Trophoblast cell (in vitro differentiated cells and primary cell): Measurements from ENCODE around the gene ITPA.

Source experiments
- DNase-seq, 2 donors: peaks; one replicate each; pipeline ENCODE4 v3.0.0-alpha.2; 2016
- H2AFZ ChIP-seq: 2 replicates; pipeline ENCODE4 v1.6.1; 2013; ENCODE audit warnings: low read length, moderate library complexity, mild to moderate bottlenecking; ENCODE audit not compliant: insufficient read depth, poor library complexity
- H2AK5ac ChIP-seq: 2 replicates; pipeline ENCODE4 v1.6.1; 2013; ENCODE audit warnings: mild to moderate bottlenecking, low read length
- H2BK120ac ChIP-seq: 2 replicates; pipeline ENCODE4 v1.6.1; 2013; ENCODE audit warnings: low read length, mild to moderate bottlenecking, moderate library complexity; ENCODE audit not compliant: insufficient read depth, poor library complexity
- H2BK12ac ChIP-seq: 2 replicates; pipeline ENCODE4 v1.6.1; 2013; ENCODE audit warnings: mild to moderate bottlenecking, low read length, moderate library complexity
- H2BK5ac ChIP-seq: 2 replicates; pipeline ENCODE4 v1.6.1; 2013; ENCODE audit warnings: low read length, low read depth, moderate library complexity, mild to moderate bottlenecking; ENCODE audit not compliant: poor library complexity
- H3K14ac ChIP-seq: 2 replicates; pipeline ENCODE4 v1.6.1; 2013; ENCODE audit warnings: mild to moderate bottlenecking, low read length
- H3K18ac ChIP-seq: 2 replicates; pipeline ENCODE4 v1.6.1; 2013; ENCODE audit warnings: mild to moderate bottlenecking, low read length
- H3K23ac ChIP-seq: 2 replicates; pipeline ENCODE4 v1.6.1; 2013; ENCODE audit warnings: low read length
- H3K27ac ChIP-seq: 2 replicates; pipeline ENCODE4 v1.5.1; 2013; ENCODE audit warnings: low read depth, mild to moderate bottlenecking, inconsistent platforms, low read length, moderate library complexity
- H3K27me3 ChIP-seq: 2 replicates; pipeline ENCODE4 v1.6.1; 2013; ENCODE audit warnings: inconsistent platforms, mild to moderate bottlenecking, low read length, moderate library complexity; ENCODE audit not compliant: insufficient read depth
- H3K36me3 ChIP-seq, 2 experiments: 1 replicate in 1 of 2; 2 replicates in 1 of 2; pipeline ENCODE4 v1.6.1; 2013; ENCODE audit warnings: low read length in 2 of 2, mild to moderate bottlenecking in 2 of 2, moderate library complexity in 1 of 2; ENCODE audit not compliant: insufficient read depth in 2 of 2, control insufficient read depth in 1 of 2
- H3K4ac ChIP-seq: 2 replicates; pipeline ENCODE4 v1.6.1; 2013; ENCODE audit warnings: low read depth, mild to moderate bottlenecking, low read length, moderate library complexity
- H3K4me1 ChIP-seq, 2 experiments: 1 replicate in 1 of 2; 2 replicates in 1 of 2; pipeline ENCODE4 v1.6.1; 2013; ENCODE audit warnings: low read length in 2 of 2, mild to moderate bottlenecking in 2 of 2, moderate library complexity in 1 of 2; ENCODE audit not compliant: insufficient read depth in 2 of 2, control insufficient read depth in 1 of 2
- H3K4me2 ChIP-seq: 2 replicates; pipeline ENCODE4 v1.6.1; 2013; ENCODE audit warnings: inconsistent platforms, mild to moderate bottlenecking, low read length, moderate library complexity
- H3K4me3 ChIP-seq: 2 replicates; pipeline ENCODE4 v1.5.1; 2013; ENCODE audit warnings: mild to moderate bottlenecking, low read depth, low read length, inconsistent platforms
- H3K79me1 ChIP-seq: one replicate; pipeline ENCODE4 v1.6.1; 2013; ENCODE audit warnings: low read length
- H3K79me2 ChIP-seq: 2 replicates; pipeline ENCODE4 v1.6.1; 2013; ENCODE audit warnings: low read length, mild to moderate bottlenecking; ENCODE audit not compliant: control insufficient read depth, insufficient read depth, poor library complexity
- H3K9ac ChIP-seq: 2 replicates; pipeline ENCODE4 v1.6.1; 2013; ENCODE audit warnings: mild to moderate bottlenecking, low read length
- H3K9me3 ChIP-seq: 2 replicates; pipeline ENCODE4 v1.6.1; 2013; ENCODE audit warnings: low read depth, mild to moderate bottlenecking, control low read depth, inconsistent platforms, low read length; ENCODE audit not compliant: insufficient read depth
- H4K12ac ChIP-seq: 2 replicates; pipeline ENCODE4 v1.6.1; 2013; ENCODE audit warnings: low read depth, mild to moderate bottlenecking, low read length, moderate library complexity
- H4K8ac ChIP-seq: 2 replicates; pipeline ENCODE4 v1.6.1; 2013; ENCODE audit warnings: low read depth, mild to moderate bottlenecking, low read length, moderate library complexity
- H4K91ac ChIP-seq: one replicate; pipeline ENCODE4 v1.6.1; 2013; ENCODE audit warnings: low read depth, mild to moderate bottlenecking, low read length, moderate library complexity
- WGBS: extraction: QIAGEN DNeasy Blood & Tissue Kit; methylation state at CpG from one replicate; pipeline ENCODE4 v1.1.7; 2013; ENCODE audit warnings: missing lambda C conversion rate; ENCODE audit not compliant: insufficient read length, insufficient coverage; ENCODE audit errors: extremely low coverage; 5-methylcytosine and 5-hydroxymethylcytosine counted together

ITPA gene

DNA sequence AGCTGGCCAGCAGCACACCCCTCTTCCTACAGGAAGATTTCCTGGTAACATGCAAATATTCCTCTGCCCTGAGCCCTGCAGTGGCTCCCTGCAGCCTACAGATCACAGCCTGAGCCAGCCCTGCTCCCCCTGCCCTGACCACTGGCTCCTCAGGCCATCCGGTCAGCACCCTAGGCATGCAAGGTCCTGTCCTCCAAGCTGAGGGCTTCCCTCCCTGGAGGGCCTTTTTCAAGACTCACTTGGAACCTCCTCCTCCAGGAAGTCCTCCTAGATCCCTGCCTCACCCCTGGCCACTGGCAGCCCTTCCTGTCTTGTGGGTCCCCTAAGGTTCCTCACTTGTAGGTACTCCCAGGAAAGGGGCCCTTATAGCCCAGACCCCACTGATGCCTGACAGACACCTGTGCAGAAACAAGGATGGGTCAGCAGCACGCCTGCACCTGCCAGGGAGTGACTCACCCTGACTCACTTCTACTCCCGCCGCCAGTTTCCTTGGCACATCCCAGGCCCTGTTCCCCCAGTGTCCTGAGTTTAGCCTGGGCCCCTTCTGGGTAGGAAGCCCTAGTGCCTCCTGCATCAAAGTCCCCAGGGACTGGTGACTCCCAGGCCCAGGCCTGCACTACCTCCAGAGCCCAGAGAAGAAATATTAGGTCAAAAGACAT, 26.5 kb downstream of the ITPA start:
- Histone ChIP-seq H3K4me3 (no peak overlapping the region), H2BK12ac (no peak overlapping the region), H2BK5ac (no peak overlapping the region), H2AFZ (no peak overlapping the region), H3K36me3 (no peaks in the 10 kb centered on the region), H3K14ac (no peak overlapping the region), H3K4ac (no peak overlapping the region), H3K18ac (no peak overlapping the region), H2AK5ac (no peak overlapping the region), H4K8ac (no peak overlapping the region), H3K9me3 (no peaks in the 10 kb centered on the region), H4K91ac (no peak overlapping the region), H3K4me2 (no peak overlapping the region), H3K79me2 (peaks cover 2% of the 10 kb centered on the region), H3K23ac (no peak overlapping the region), H4K12ac (no peak overlapping the region), H3K79me1 (peaks cover 9% of the 10 kb centered on the region), H3K27ac (no peak overlapping the region), H3K4me1 (peaks cover 11 to 12% of the 10 kb centered on the region in 2 experiments), H3K27me3 (peaks cover 37% of the 10 kb centered on the region), H2BK120ac (no peak overlapping the region), H3K9ac (no peak overlapping the region)
- no CpG with 5 or more reads among the region's 4 CpGs for WGBS
- peak; percentile 42 to 52 for DNase-seq

DNA sequence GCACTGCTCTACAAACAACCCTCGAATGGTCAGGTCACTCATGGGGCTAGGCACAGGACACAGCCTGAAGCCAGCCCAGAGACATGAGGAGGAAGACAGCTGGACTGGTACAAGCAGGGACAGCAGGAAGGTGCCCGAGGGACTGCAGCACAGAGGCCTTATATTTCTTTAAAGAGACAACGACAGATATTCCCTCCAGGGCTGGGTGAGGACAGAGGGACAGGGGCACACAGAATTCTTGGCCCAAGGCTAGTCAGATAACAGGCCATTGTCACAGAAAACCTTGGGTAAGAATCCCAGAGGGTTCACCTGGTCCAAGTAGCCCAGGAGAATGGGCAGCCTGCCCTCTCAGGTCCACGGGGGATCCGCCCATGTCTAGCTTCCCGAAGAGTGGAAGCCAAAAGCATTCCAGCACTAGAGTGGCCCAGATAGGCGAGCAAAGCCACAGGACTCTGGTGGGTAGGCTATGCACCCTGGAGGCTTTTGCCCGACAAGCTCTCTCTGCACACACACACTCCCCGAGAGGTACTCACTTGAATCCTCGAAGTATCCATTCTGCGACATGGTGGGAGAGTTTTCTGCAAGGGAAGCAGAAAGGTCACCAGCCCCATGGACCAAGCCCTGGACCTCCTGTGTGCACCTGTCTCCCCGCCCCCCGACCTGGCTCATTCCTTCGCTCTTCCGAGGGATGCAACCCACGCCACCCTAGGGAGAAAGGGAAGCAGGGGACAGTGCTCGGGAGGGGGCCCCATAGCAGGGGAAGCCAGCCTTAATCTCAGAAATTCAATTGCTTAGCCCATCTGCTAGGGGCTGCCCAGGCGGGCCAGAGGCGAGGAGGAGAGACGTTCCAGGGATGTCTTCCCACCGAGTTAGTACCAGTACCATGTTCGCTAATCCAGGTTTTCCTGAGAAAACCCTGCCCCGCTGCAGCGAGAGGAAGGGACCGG, 28.0 kb downstream of the ITPA start:
- H3K9me3 ChIP-seq: no peaks in the 10 kb centered on the region
- no peak overlapping the region for H2AFZ ChIP-seq
- H3K4ac ChIP-seq: no peak overlapping the region
- H4K8ac ChIP-seq: no peak overlapping the region
- H2BK12ac ChIP-seq: no peak overlapping the region
- no peaks in the 10 kb centered on the region for H3K36me3 ChIP-seq
- H3K4me1 ChIP-seq: peaks cover 11 to 12% of the 10 kb centered on the region in 2 experiments
- no peak overlapping the region for H4K12ac ChIP-seq
- H3K23ac ChIP-seq: no peak overlapping the region
- no peak overlapping the region for H2BK5ac ChIP-seq
- no peak overlapping the region for H4K91ac ChIP-seq
- H3K27ac ChIP-seq: no peak overlapping the region
- peak; percentile 50 to 81 for DNase-seq
- peaks cover 37% of the 10 kb centered on the region for H3K27me3 ChIP-seq
- no peak overlapping the region for H3K9ac ChIP-seq
- H2BK120ac ChIP-seq: no peak overlapping the region
- H3K79me1 ChIP-seq: peaks cover 9% of the 10 kb centered on the region
- H3K18ac ChIP-seq: no peak overlapping the region
- peaks cover 2% of the 10 kb centered on the region for H3K79me2 ChIP-seq
- H3K4me3 ChIP-seq: no peak overlapping the region
- no peak overlapping the region for H3K14ac ChIP-seq
- WGBS: no CpG with 5 or more reads among the region's 25 CpGs
- no peak overlapping the region for H3K4me2 ChIP-seq
- H2AK5ac ChIP-seq: no peak overlapping the region

DNA sequence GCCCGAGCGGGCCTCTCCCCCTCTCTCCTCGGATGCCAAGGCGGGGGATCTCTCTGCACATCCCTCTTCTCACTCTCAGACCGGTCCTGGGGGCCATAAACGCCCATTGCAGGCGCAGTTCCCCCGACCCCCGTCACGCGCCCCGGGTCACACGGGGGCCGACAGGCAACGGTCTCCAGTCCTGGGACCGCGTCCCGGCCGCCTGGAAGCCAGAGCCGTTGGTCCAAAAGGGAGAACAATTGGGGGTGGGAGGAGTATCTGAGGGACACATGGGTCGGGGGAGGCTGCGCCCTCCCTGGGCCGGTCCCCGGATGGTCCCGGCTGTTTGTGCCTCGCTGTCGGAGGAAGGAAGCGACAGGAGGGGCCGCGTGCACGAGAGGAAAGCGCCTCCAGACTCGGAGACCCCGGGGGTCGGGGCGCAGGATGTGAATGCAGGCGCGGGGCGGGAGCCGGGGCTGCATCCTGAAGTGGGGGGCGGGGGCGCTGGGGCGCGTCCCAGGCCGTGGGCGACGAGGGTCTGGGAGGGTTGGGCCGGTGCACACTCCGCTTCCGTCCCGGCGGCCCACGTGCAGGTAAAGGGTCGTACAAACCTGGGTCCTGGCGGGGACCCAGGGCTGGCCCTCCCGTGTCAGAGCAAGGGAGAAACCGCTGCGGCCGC, 28.8 kb downstream of the ITPA start:
- Histone ChIP-seq H3K23ac (no peak overlapping the region), H3K4me1 (peaks cover 11 to 12% of the 10 kb centered on the region in 2 experiments), H3K27me3 (peaks cover 37% of the 10 kb centered on the region), H3K14ac (no peak overlapping the region), H3K36me3 (no peaks in the 10 kb centered on the region), H2BK5ac (no peak overlapping the region), H3K4ac (no peak overlapping the region), H3K9ac (no peak overlapping the region), H2BK12ac (no peak overlapping the region), H4K91ac (no peak overlapping the region), H4K8ac (no peak overlapping the region), H3K4me3 (peak overlapping the region; percentile 2), H3K79me1 (peaks cover 9% of the 10 kb centered on the region), H2BK120ac (no peak overlapping the region), H3K9me3 (no peaks in the 10 kb centered on the region), H3K18ac (no peak overlapping the region), H3K4me2 (peak overlapping the region; percentile 68), H2AK5ac (no peak overlapping the region), H4K12ac (no peak overlapping the region), H3K79me2 (peaks cover 2% of the 10 kb centered on the region), H3K27ac (no peak overlapping the region), H2AFZ (peak overlapping the region; percentile 8)
- WGBS: no CpG with 5 or more reads among the region's 59 CpGs
- DNase-seq: no peak

DNA sequence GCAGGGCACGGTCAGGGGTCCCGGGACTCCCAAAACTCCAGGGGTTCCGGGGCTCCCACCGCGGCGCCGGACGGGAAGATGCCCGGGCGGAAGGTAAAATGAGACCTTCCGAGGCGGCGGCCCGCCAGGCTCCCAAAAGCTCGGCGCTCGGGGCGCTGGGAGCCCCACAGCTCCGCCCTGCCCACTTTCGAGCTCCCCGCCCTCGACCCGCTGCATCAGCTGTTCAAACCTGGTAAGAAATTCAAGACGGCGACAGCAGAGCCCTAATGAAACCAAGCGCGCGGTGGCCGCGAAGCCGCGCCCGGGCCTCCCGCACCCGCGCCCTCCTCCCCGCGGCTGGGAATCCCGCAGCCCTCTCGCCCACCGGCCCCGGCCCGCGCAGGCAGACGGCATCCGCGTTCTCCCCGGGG, 29.3 kb downstream of the ITPA start:
- H2AFZ ChIP-seq: peak overlapping the region; percentile 8
- no peak overlapping the region for H3K27ac ChIP-seq
- H2AK5ac ChIP-seq: no peak overlapping the region
- H3K4me1 ChIP-seq: peaks cover 11 to 12% of the 10 kb centered on the region in 2 experiments
- peak overlapping the region; percentile 6 for H4K12ac ChIP-seq
- H3K4me3 ChIP-seq: peak overlapping the region; percentile 65
- no peak overlapping the region for H3K23ac ChIP-seq
- peak overlapping the region; percentile 68 for H3K4me2 ChIP-seq
- H4K91ac ChIP-seq: no peak overlapping the region
- WGBS: no CpG with 5 or more reads among the region's 48 CpGs
- peak overlapping the region; percentile 21 for H3K18ac ChIP-seq
- H2BK5ac ChIP-seq: no peak overlapping the region
- H3K9me3 ChIP-seq: no peaks in the 10 kb centered on the region
- H2BK12ac ChIP-seq: no peak overlapping the region
- peaks cover 9% of the 10 kb centered on the region for H3K79me1 ChIP-seq
- H3K4ac ChIP-seq: no peak overlapping the region
- no peak for DNase-seq
- no peak overlapping the region for H2BK120ac ChIP-seq
- H3K36me3 ChIP-seq: no peaks in the 10 kb centered on the region
- H4K8ac ChIP-seq: no peak overlapping the region
- H3K27me3 ChIP-seq: peaks cover 37% of the 10 kb centered on the region
- no peak overlapping the region for H3K9ac ChIP-seq
- no peak overlapping the region for H3K14ac ChIP-seq
- H3K79me2 ChIP-seq: peaks cover 2% of the 10 kb centered on the region
